Smooth muscle cell (in vitro differentiated cells): ENCODE results near the gene IDH1. TPM values are rescaled to one million over a fixed set of nuclear protein-coding genes. Genes with fewer than 3 reads are reported as not detected.

Source experiments
- DNase-seq: peaks from one replicate; lab custom pipeline; 2025; ENCODE audit not compliant: unreplicated experiment; lab: John Stamatoyannopoulos, UW
- H2AFZ ChIP-seq: fragments of 200-600 bp; sonication (generic); 2 replicates; pipeline ENCODE4 v1.6.0; 2016; ENCODE audit warnings: antibody characterized with exemption, low read depth, mild to moderate bottlenecking
- H3F3A ChIP-seq: fragments of 200-600 bp; sonication (generic); 2 replicates; pipeline ENCODE4 v1.6.0; 2017; ENCODE audit warnings: antibody characterized with exemption, low read depth
- H3K27ac ChIP-seq: fragments of 200-600 bp; sonication (generic); 2 replicates; pipeline ENCODE4 v1.5.1; 2016; ENCODE audit warnings: low read depth, mild to moderate bottlenecking
- H3K27me3 ChIP-seq: fragments of 200-600 bp; sonication (generic); 2 replicates; pipeline ENCODE4 v1.6.1; 2016; ENCODE audit warnings: low read depth, mild to moderate bottlenecking
- H3K36me3 ChIP-seq: fragments of 200-600 bp; sonication (generic); 2 replicates; pipeline ENCODE4 v1.5.1; 2016; ENCODE audit warnings: low read depth
- H3K4me1 ChIP-seq: fragments of 200-600 bp; sonication (generic); 2 replicates; pipeline ENCODE4 v1.5.1; 2016; ENCODE audit warnings: low read depth
- H3K4me2 ChIP-seq: fragments of 200-600 bp; sonication (generic); 2 replicates; pipeline ENCODE4 v1.6.0; 2016; ENCODE audit warnings: mild to moderate bottlenecking
- H3K4me3 ChIP-seq: fragments of 200-600 bp; sonication (generic); 2 replicates; pipeline ENCODE4 v1.5.1; 2016; ENCODE audit warnings: mild to moderate bottlenecking
- H3K79me2 ChIP-seq: fragments of 200-600 bp; sonication (generic); 2 replicates; pipeline ENCODE4 v1.6.0; 2016; ENCODE audit warnings: low read depth, mild to moderate bottlenecking
- H3K9ac ChIP-seq: fragments of 200-600 bp; sonication (generic); 2 replicates; pipeline ENCODE4 v1.6.0; 2016; ENCODE audit warnings: low read depth
- H3K9me3 ChIP-seq: fragments of 200-600 bp; sonication (generic); replicated peaks from 2 replicates; pipeline ENCODE4 v1.5.1; 2016; ENCODE audit warnings: low read depth
- H4K20me1 ChIP-seq: fragments of 200-600 bp; sonication (generic); 2 replicates; pipeline ENCODE4 v1.6.0; 2016; ENCODE audit warnings: low read depth
- CTCF ChIP-seq: fragments of 200-600 bp; sonication (generic); IDR thresholded peaks from 2 replicates; pipeline ENCODE4 v1.5.1; 2017; ENCODE audit warnings: borderline replicate concordance, mild to moderate bottlenecking, antibody characterized with exemption; ENCODE audit not compliant: insufficient read depth, poor library complexity, severe bottlenecking
- WGBS: methylation state at CpG from one replicate; pipeline ENCODE4 v1.1.7; 2016; ENCODE audit warnings: low lambda C conversion rate; 5-methylcytosine and 5-hydroxymethylcytosine counted together
- polyA plus RNA-seq: library from polyadenylated mRNA; unstranded; fragments of >200 nt; fragmentation: Nextera tagmentation; extraction: Ambion mirVana; gene quantifications from 2 replicates; pipeline ENCODE4 v1.2.1, GENCODE V29; 2016
- total RNA-seq: library from RNA; depleted of rRNA; stranded (reverse); fragments of >200 nt; gene quantifications from 2 replicates; pipeline ENCODE4 v1.2.3, GENCODE V29; 2014

The IDH1 gene
- total and polyA plus RNA-seq, 2 experiments from 2014 or later = 97.2 to 98.6 TPM

GRCh38 chr2:208294482-208295024, 39.7 kb upstream of the IDH1 start:
- no peak overlapping the region for H3K27ac ChIP-seq
- no peaks in the 10 kb centered on the region for H3F3A ChIP-seq
- H4K20me1 ChIP-seq = peaks cover 57% of the 10 kb centered on the region
- 93% methylated on average over 4 of the region's 4 CpGs for WGBS
- no peaks in the 10 kb centered on the region for H3K4me1 ChIP-seq
- no peak for TF ChIP-seq CTCF
- no peaks in the 10 kb centered on the region for H3K27me3 ChIP-seq
- H2AFZ ChIP-seq = no peak overlapping the region
- H3K9me3 ChIP-seq = no peaks in the 10 kb centered on the region
- H3K79me2 ChIP-seq = peaks cover 28% of the 10 kb centered on the region
- H3K9ac ChIP-seq = no peak overlapping the region
- H3K4me3 ChIP-seq = no peak overlapping the region
- DNase-seq = no peak
- H3K4me2 ChIP-seq = no peak overlapping the region
- H3K36me3 ChIP-seq = peaks cover 21% of the 10 kb centered on the region

- TF ChIP-seq CTCF = no peak
- WGBS = 96% methylated on average over 4 of the region's 4 CpGs
- Histone ChIP-seq H4K20me1 (peaks cover 17% of the 10 kb centered on the region), H3K9ac (no peak overlapping the region), H2AFZ (no peak overlapping the region), H3F3A (no peaks in the 10 kb centered on the region), H3K4me3 (no peak overlapping the region), H3K27ac (no peak overlapping the region), H3K9me3 (no peaks in the 10 kb centered on the region), H3K79me2 (peaks cover 17% of the 10 kb centered on the region), H3K4me2 (no peak overlapping the region), H3K27me3 (no peaks in the 10 kb centered on the region), H3K4me1 (no peaks in the 10 kb centered on the region), H3K36me3 (peaks cover 32% of the 10 kb centered on the region)
- DNase-seq = no peak
These were observed 31.0 kb upstream of the IDH1 start for GRCh38 chr2:208285853-208286252.

GRCh38 chr2:208280933-208281332, 26.1 kb upstream of the IDH1 start:
- Histone ChIP-seq H3K4me1 (no peaks in the 10 kb centered on the region), H3F3A (no peaks in the 10 kb centered on the region), H3K27ac (no peak overlapping the region), H3K36me3 (peaks cover 49% of the 10 kb centered on the region), H2AFZ (no peak overlapping the region), H3K9me3 (no peaks in the 10 kb centered on the region), H3K9ac (no peak overlapping the region), H3K4me2 (no peak overlapping the region), H3K4me3 (no peak overlapping the region), H3K79me2 (peaks cover 27% of the 10 kb centered on the region), H4K20me1 (peaks cover 41% of the 10 kb centered on the region), H3K27me3 (no peaks in the 10 kb centered on the region)
- 72% methylated on average over 3 of the region's 3 CpGs for WGBS
- TF ChIP-seq CTCF = no peak
- no peak for DNase-seq

- H3K4me2 ChIP-seq = no peak overlapping the region
- TF ChIP-seq CTCF = no peak
- no peak overlapping the region for H3K4me3 ChIP-seq
- peaks cover 27% of the 10 kb centered on the region for H3K79me2 ChIP-seq
- no peak overlapping the region for H3K27ac ChIP-seq
- 94% methylated on average over 2 of the region's 2 CpGs for WGBS
- no peak overlapping the region for H3K9ac ChIP-seq
- H3F3A ChIP-seq = no peaks in the 10 kb centered on the region
- no peak for DNase-seq
- H3K9me3 ChIP-seq = no peaks in the 10 kb centered on the region
- H4K20me1 ChIP-seq = peaks cover 41% of the 10 kb centered on the region
- no peak overlapping the region for H2AFZ ChIP-seq
- no peaks in the 10 kb centered on the region for H3K4me1 ChIP-seq
- H3K27me3 ChIP-seq = no peaks in the 10 kb centered on the region
- peaks cover 46% of the 10 kb centered on the region for H3K36me3 ChIP-seq
These were observed 25.4 kb upstream of the IDH1 start for GRCh38 chr2:208280234-208280633.
